Parathyroid adenoma (tissue), 2 donors: ENCODE measurements around the gene BPIFA2.

ENCODE experiments used
- H2AFZ ChIP-seq: fragments of 300-600 bp; sonication (generic); one replicate; pipeline ENCODE4 v1.7.0; 2017; ENCODE audit warnings: antibody characterized with exemption, mild to moderate bottlenecking
- H3K27ac ChIP-seq: fragments of 300-600 bp; sonication (generic); one replicate; pipeline ENCODE4 v1.7.0; 2017
- H3K27me3 ChIP-seq: fragments of 300-600 bp; sonication (generic); one replicate; pipeline ENCODE4 v1.7.0; 2017; ENCODE audit warnings: low read length; ENCODE audit not compliant: control insufficient read depth, insufficient read depth
- H3K36me3 ChIP-seq: fragments of 300-600 bp; sonication (generic); one replicate; pipeline ENCODE4 v1.7.0; 2017; ENCODE audit warnings: low read length; ENCODE audit not compliant: control insufficient read depth, insufficient read depth
- H3K4me1 ChIP-seq: fragments of 300-600 bp; sonication (generic); one replicate; pipeline ENCODE4 v1.7.0; 2017; ENCODE audit warnings: control low read depth
- H3K4me2 ChIP-seq: fragments of 300-600 bp; sonication (generic); one replicate; pipeline ENCODE4 v1.7.0; 2017; ENCODE audit warnings: low read length
- H3K4me3 ChIP-seq: fragments of 300-600 bp; sonication (generic); one replicate; pipeline ENCODE4 v1.7.0; 2017; ENCODE audit warnings: low read depth, low read length
- H3K79me2 ChIP-seq: fragments of 300-600 bp; sonication (generic); one replicate; pipeline ENCODE4 v1.7.0; 2017; ENCODE audit warnings: control low read depth
- H3K9ac ChIP-seq: fragments of 300-600 bp; sonication (generic); one replicate; pipeline ENCODE4 v1.7.0; 2017; ENCODE audit warnings: mild to moderate bottlenecking
- H3K9me3 ChIP-seq: fragments of 300-600 bp; sonication (generic); one replicate; pipeline ENCODE4 v1.7.0; 2017; ENCODE audit warnings: low read length; ENCODE audit not compliant: control insufficient read depth
- TF ChIP-seq, protein P1 (sequence below): fragments of 300-600 bp; sonication (generic); IDR thresholded peaks from one replicate; pipeline ENCODE4 v1.7.0; 2017; ENCODE audit warnings: antibody characterized with exemption, mild to moderate bottlenecking
- donor health status: primary hyperparathyroidism.

BPIFA2 gene

DNA sequence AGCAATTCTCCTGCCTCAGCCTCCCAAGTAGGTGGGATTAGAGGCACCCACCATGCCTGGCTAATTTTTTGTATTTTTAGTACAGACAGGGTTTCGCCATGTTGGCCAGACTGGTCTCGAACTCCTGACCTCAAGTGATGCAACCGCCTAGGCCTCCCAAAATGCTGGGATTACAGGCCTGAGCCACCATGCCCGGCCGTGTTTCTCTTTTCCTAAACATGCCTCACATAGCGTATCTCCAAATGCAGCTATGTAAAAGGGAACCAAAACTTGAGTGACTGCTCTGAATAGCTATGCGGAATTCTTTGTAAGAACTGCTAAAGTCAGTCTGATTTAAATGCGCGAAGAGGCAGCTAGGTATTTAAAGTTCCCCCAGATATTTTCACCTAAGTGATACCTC lies 20.5 kb downstream of the BPIFA2 start:
- Histone ChIP-seq H2AFZ (no peak overlapping the region), H3K9me3 (no peaks in the 10 kb centered on the region), H3K4me3 (no peak overlapping the region), H3K79me2 (no peaks in the 10 kb centered on the region), H3K27ac (no peak overlapping the region), H3K36me3 (no peaks in the 10 kb centered on the region), H3K9ac (no peak overlapping the region), H3K4me2 (no peak overlapping the region), H3K4me1 (no peaks in the 10 kb centered on the region), H3K27me3 (no peaks in the 10 kb centered on the region)
- TF ChIP-seq, protein P1, sequence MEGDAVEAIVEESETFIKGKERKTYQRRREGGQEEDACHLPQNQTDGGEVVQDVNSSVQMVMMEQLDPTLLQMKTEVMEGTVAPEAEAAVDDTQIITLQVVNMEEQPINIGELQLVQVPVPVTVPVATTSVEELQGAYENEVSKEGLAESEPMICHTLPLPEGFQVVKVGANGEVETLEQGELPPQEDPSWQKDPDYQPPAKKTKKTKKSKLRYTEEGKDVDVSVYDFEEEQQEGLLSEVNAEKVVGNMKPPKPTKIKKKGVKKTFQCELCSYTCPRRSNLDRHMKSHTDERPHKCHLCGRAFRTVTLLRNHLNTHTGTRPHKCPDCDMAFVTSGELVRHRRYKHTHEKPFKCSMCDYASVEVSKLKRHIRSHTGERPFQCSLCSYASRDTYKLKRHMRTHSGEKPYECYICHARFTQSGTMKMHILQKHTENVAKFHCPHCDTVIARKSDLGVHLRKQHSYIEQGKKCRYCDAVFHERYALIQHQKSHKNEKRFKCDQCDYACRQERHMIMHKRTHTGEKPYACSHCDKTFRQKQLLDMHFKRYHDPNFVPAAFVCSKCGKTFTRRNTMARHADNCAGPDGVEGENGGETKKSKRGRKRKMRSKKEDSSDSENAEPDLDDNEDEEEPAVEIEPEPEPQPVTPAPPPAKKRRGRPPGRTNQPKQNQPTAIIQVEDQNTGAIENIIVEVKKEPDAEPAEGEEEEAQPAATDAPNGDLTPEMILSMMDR: no peak

DNA sequence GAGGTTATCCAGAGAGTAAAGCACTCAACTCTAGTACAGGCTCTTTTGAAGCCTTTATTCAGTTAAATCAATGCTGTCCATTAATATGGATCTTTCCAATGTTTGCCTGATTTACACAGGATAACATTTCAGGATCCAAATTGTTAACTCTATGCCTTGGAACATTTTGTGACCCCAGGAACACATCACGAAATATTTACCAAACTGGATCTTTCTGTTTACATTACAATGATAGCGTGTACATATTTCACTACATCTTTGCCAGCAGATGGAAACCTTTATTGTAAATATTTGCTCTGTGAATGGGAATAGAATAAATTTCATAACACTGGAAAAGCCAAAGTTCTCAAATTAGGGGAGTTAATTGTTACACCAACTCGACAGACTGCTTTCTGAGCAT lies 23.5 kb downstream of the BPIFA2 start:
- H3K9ac ChIP-seq: no peak overlapping the region
- TF ChIP-seq, protein P1: no peak
- H3K4me1 ChIP-seq: no peaks in the 10 kb centered on the region
- no peaks in the 10 kb centered on the region for H3K27me3 ChIP-seq
- H3K36me3 ChIP-seq: no peaks in the 10 kb centered on the region
- H3K9me3 ChIP-seq: no peaks in the 10 kb centered on the region
- no peak overlapping the region for H2AFZ ChIP-seq
- H3K27ac ChIP-seq: no peak overlapping the region
- H3K4me2 ChIP-seq: no peak overlapping the region
- H3K79me2 ChIP-seq: no peaks in the 10 kb centered on the region
- no peak overlapping the region for H3K4me3 ChIP-seq

DNA sequence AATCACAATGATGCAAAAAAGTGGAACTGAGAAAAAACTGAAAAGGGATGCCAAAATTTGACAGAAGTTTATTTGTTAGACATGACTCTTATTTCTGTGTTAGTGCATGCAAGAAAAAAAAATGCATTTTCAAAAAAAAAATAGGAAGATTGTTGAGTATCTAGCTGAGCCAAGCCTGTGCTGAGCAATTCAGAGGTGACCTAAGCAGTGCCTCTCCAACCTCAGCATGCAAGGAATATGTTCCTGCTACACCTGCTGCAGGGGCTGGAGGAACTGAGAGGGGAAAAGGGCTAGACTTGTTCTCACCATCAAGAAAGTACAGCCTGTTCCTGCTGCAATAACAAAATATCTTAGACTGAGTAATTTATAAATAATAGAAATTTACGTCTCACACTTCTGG lies 24.0 kb downstream of the BPIFA2 start:
- H3K9ac ChIP-seq: no peak overlapping the region
- no peaks in the 10 kb centered on the region for H3K9me3 ChIP-seq
- no peaks in the 10 kb centered on the region for H3K27me3 ChIP-seq
- TF ChIP-seq, protein P1: no peak
- H3K27ac ChIP-seq: no peak overlapping the region
- H3K4me1 ChIP-seq: no peaks in the 10 kb centered on the region
- no peaks in the 10 kb centered on the region for H3K79me2 ChIP-seq
- no peak overlapping the region for H3K4me3 ChIP-seq
- H3K4me2 ChIP-seq: no peak overlapping the region
- no peaks in the 10 kb centered on the region for H3K36me3 ChIP-seq
- H2AFZ ChIP-seq: no peak overlapping the region

DNA sequence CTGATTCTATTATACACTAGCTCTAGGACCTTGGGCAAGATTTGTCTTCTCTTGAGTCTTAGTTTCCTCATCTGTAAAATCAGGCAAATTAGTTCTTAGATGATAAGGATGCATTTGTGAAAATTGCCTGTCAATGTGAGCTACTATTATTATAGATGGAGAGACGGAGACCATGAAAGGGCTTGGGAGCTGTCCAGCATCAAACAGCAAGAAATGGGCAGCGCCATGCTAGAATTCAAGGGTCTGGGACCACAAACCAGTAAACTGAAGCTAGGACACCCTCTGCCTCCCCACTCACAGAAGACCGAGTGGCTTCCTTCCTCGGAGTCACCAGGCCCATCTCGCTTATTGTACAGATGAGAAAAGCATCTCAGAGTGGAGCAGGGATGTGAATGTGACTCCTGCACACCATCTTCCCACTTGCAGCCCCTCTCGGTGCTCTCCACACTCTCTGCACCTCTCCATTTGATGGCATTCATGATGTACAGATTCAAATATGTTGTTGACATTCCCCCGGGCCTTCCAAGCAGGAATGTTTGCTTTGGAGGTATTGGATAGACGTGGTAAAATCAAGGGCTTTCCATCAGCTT lies 25.0 kb downstream of the BPIFA2 start:
- Histone ChIP-seq H3K79me2 (no peaks in the 10 kb centered on the region), H3K27me3 (no peaks in the 10 kb centered on the region), H3K9me3 (no peaks in the 10 kb centered on the region), H3K36me3 (no peaks in the 10 kb centered on the region), H3K4me2 (no peak overlapping the region), H3K27ac (no peak overlapping the region), H2AFZ (no peak overlapping the region), H3K9ac (no peak overlapping the region), H3K4me3 (no peak overlapping the region), H3K4me1 (no peaks in the 10 kb centered on the region)
- TF ChIP-seq, protein P1: no peak

DNA sequence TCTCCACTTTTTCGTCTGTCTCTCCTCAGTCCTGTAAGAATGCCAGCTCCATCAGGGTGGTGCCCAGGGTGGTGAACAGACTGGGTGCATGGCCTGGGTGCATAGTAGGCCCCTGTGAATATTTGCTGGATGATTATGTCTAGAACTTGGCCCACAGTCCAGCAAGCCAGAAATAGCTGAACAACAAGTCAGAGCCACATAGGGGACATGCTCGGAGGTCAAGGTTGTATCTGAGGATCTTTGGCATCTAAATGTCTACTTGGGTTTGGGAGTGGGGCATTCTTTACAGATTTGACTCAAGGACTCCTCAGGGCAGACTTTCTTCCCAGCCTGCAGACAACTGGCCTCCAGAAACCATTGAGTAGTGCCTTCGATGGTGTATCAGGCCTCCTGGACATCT lies 31.1 kb downstream of the BPIFA2 start:
- Histone ChIP-seq H3K27ac (no peak overlapping the region), H3K4me3 (no peak overlapping the region), H3K36me3 (no peaks in the 10 kb centered on the region), H3K79me2 (no peaks in the 10 kb centered on the region), H3K9me3 (no peaks in the 10 kb centered on the region), H3K4me2 (no peak overlapping the region), H3K9ac (no peak overlapping the region), H2AFZ (no peak overlapping the region), H3K4me1 (no peaks in the 10 kb centered on the region), H3K27me3 (no peaks in the 10 kb centered on the region)
- TF ChIP-seq, protein P1: no peak
